ENCODE measurements around the gene PRSS35.
"Not testable (repeated sequence)": the region's sequence is repeated elsewhere in the genome, so short reads cannot be mapped to it uniquely, and the experiment has no call there.

Gene PRSS35

DNA sequence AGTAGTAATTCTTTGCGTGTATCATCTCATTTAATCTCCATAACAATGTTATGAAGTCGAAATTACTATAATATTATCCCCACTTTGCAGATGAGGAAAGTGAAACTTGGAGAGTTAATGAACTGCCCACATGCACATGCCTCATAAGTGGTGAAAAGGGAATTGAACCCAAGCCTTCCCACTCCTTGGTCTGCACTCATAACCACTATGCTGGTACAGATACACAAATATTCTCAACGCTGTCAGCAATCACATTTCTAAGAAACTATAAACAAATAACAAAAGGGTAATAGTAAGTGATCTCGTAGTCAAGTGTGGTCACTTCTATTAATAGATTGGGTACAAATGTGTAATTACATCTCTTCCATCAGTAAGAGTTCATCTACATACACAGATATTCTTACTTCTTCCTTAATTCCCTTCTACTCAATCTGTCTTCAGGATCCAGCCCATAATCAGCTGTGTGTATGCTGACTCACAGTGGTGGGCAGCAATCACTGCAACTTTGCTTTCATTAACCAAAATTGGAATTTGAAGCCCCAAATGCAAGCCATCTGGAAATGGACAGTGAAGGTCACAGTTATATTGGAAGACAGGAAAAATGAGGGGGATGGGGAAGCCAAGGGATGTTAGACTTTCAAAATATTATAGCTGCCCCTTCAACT, 6.6 kb downstream of the PRSS35 start:
- DNase-seq, result no peak

DNA sequence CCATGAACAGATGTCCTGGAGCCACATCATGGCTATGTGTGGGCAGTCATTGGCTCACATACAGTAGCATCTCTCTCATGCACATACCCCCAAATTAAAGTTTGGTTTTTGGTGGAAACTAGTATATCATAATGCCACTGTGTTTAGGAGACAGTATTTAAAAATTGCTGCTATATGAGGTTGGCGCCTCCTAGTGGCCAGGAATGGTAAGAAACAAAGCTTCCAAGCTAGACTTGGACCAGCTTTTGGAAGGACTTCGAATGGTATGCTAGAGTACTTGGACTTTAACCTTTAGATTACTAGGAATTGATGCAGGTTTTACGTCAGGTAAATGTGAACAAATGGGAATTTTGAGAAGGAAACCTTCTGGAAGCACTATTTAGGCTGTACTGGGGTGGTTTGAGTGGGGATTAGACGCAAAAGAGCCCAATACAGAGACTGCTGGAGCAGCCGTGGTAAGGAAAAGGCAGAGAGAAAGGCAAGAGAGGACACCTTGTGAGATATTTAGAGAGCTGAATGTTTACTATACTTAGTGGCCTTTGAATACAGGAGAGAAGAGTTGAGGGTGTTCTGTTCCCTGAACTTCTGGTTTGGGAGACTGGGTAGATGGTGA, 23.8 kb downstream of the PRSS35 start:
- no peak for DNase-seq

DNA sequence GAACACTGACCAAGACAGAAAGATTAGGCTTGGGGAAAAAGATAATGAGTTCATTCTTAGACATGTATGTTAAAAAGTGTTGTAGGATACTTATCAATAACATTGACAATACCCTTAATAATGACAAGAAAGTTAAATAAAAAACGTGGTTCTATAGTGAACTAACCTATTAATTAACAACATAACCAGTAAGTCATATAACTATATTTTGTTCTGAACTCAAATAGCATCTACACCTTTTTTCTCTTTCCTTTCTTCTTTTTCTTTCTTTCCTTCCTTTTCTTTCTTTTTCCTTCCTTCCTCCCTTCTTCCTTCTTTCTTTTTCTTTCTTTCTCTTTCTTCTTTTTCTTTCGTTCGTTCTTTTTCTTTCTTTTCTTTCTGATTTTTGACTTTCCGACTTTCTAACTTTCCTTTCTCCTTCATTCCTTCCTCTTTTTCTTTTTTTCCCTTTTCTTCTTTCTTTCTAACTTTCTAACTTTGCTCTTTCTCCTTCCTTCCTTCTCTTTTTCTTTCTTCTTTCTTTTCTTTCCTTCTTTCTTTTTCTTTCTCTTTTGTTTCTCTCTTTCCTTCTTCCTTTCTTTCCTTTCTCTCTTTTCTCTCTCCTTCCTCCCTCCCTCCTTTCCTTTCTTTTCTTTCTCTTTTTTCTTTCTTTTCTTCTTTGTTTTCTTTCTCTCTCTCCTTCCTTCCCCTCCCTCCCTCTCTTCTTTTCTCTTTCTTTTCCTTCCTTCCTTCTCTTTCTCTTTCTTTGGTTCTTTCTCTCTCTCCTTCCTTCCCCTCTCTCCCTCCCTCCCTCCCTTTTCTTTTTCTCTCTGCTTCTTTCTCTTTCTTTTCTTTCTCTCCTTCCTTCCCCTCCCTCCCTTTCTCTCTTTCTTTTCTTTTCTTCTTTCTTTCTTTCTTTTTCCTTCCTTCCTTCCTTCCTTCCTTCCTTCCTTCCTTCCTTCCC, 24.6 kb downstream of the PRSS35 start:
- no peak for DNase-seq

DNA sequence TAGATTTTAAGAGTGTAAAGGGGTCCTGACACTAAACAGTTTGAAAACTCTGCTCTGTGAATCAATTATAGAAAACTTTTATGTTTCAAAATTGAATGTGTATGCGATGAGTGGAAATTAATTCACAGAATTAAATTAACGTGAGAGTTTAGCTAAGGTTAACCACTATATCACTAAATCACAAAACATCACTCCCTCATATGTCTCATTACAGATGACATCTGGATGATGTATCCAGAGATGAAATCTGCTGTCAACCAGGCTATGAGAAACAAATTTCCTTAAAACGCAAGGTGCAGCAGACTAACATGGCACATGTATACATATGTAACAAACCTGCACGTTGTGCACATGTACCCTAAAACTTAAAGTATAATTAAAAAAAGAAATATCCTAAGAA, 27.3 kb downstream of the PRSS35 start:
- no peak for DNase-seq

DNA sequence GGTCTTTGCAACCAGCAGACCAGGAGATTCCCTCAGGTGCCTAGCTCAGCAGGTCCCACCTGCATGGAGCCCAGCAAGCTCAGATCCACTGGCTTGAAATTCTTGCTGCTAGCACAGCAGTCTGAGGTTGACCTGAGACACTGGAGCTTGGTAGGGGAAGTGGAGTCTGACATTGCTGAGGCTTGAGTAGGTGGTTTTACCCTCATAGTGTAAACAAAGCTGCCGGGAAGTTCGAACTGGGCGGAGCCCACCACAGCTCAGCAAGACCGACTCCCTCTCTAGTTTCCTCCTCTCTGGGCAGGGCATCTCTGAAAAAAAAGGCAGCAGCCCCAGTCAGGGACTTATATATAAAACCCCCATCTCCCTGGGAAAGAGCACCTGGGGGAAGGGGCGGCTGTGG, 34.3 kb downstream of the PRSS35 start:
- DNase-seq, result no peak

DNA sequence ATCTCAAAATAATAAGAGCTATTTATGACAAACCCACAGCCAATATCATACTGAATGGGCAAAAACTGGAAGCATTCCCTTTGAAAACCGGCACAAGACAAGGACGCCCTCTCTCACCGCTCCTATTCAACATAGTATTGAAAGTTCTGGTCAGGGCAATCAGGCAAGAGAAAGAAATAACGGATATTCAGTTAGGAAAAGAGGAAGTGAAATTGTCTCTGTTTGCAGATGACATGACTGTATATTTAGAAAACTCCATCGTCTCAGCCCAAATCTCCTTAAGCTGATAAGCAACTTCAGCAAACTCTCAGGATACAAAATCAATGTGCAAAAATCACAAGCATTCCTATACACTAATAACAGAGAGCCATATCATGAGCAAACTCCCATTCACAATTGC, 38.1 kb downstream of the PRSS35 start:
- DNase-seq, result not testable (repeated sequence)

DNA sequence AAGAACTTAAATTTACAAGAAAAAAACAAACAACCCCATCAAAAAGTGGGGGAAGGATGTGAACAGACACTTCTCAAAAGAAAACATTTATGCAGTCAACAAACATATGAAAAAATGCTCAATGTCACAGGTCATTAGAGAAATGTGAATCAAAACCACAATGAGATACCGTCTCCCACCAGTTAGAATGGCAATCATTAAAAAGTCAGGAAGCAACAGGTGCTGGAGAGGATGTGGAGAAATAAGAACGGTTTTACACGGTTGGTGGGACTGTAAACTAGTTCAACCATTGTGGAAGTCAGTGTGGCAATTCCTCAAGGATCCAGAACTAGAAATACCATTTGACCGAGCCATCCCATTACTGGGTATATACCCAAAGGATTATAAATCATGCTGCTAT, 39.4 kb downstream of the PRSS35 start:
- not testable (repeated sequence) for DNase-seq

DNA sequence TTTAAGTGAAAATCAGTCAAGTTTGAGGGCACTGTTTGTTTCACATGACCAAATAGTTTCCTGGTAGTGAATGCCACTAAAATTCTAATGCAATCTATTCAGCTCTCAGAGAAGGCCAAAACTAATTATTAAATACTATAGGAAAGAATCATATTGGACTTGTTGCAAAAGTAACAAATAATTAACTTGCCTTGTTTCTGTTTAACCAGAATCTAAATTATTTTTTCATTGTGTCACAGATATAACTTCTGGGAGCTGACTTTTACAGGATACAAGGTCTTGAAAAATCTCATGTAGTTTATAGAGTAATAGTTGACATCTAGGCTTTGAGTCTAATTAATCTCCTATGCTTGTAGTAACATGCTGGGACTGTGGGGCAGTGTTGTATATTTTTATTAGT, 44.5 kb downstream of the PRSS35 start:
- DNase-seq, result no peak

DNA sequence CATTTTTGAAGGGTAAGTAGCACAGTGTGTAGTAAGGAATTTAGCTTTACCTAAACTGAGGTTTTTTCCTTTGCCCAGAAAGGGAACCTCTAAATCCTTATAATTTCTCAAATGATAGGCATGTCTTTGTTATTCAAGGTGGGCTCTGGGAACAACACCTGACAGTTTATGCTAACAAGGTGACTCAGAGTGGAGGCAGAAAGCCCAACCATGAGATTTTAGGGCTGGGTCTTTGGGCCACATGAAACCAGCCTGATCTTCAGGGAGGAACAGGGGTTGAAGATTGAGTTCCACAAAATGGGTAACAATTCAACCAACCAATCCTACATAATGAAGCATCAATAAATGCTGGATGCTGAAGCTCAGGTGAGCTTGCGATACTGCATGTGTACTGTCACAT, 46.6 kb downstream of the PRSS35 start:
- DNase-seq, result no peak

DNA sequence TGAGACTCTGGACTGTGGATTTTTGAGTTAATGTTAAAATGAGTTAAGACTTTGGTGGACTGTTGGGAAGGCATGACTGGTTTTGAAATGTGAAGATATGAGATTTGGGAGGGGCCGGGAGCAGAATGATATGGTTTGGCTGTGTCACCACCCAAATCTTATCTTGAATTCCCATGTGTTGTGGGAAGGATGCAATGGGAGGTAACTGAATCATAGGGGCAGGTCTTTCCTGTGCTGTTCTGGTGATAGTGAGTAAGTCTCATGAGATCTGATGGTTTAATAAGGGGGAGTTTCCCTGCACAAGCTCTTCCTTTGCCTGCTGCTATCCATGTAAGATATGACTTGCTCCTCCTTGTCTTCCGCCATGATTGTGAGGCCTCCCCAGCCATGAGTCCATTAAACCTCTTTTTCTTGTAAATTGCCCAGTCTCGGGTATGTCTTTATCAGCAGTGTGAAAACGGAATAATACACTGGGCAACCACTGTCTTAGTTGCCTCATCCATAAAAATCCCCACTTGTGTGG, 59.4 kb downstream of the PRSS35 start:
- DNase-seq, result not testable (repeated sequence)

DNA sequence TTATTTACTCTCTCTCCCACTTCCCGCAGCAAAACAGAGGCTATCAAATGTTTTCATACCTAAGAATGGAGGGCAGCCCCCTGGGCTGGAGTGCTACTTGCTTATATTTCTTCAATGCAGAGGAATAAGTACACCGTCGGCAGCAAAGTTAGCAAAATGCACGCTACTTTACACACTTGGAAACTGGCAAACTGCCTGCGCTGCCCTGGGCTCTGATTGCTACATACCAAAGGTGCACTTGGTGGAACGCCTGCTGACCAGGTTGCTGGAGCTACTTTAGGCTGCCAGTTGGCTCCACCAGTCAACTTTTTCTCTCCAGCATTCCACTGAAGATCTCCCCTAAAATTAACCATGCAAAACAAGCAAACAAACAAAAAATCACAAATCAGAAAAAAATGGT, 62.4 kb downstream of the PRSS35 start:
- no peak for DNase-seq

Data from NCI-H510A (cell line).